ENCODE results near the gene ALPL.

The ALPL gene

DNA sequence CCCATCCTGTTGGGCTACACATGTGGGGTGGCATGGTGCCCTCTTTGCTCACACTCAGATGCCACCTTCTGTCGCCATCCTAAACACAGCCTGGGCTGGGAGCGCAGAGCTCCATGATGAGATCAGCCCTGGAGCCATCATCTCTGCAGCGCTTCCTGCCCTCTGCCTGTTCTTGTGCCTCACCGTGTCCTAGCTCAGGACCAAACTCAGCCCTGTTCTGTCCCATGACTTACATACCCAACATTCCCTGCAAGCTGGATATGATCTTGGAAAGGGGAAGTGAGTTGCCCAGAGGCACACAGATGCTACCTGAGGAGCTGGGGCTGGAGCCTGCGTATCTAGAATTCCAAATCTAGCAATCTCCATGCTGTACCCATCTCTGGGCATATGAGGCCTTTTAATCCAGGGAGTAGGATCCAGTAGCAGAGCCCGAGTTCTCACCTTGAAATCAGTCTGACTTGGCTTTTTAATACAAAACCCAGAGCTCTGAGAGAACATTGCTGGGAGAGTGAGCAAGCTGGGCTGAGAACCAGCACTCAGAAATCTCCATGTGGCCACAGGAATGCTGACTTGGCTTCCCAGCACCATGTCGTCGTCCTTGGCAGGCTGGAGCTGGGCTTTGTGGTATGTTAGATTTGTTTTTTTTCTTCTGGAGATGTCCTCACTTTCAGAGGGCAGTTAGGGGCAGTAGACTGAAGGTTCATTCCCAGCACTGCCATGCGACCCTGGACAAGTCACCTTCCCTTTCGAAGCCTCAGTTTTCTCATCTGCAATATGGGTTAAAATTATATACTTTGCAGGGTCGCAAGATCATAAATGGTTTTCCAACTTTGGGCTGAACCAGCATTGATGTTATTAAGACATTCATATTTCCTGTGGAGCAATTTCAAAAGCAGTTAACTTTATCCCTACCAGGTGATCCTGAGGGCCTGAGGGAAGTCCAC, 2.6 kb downstream of the ALPL start:
- TF ChIP-seq SIN3A (IDR thresholded peaks at IDR 0.05; ENCODE audit: borderline replicate concordance, insufficient read depth, low read length) (no peak), FOXP2 (optimal IDR thresholded peaks at IDR 0.05; ENCODE audit: borderline replicate concordance, extremely low read depth, extremely low read length, insufficient read depth) (no peak), POLR2AphosphoS5 (IDR thresholded peaks at IDR 0.05; ENCODE audit: low read depth, low read length) (no peak), TAF1 (IDR thresholded peaks at IDR 0.05; ENCODE audit: borderline replicate concordance, insufficient read depth, low read length) (no peak)
- TF ChIP-seq, protein P1, sequence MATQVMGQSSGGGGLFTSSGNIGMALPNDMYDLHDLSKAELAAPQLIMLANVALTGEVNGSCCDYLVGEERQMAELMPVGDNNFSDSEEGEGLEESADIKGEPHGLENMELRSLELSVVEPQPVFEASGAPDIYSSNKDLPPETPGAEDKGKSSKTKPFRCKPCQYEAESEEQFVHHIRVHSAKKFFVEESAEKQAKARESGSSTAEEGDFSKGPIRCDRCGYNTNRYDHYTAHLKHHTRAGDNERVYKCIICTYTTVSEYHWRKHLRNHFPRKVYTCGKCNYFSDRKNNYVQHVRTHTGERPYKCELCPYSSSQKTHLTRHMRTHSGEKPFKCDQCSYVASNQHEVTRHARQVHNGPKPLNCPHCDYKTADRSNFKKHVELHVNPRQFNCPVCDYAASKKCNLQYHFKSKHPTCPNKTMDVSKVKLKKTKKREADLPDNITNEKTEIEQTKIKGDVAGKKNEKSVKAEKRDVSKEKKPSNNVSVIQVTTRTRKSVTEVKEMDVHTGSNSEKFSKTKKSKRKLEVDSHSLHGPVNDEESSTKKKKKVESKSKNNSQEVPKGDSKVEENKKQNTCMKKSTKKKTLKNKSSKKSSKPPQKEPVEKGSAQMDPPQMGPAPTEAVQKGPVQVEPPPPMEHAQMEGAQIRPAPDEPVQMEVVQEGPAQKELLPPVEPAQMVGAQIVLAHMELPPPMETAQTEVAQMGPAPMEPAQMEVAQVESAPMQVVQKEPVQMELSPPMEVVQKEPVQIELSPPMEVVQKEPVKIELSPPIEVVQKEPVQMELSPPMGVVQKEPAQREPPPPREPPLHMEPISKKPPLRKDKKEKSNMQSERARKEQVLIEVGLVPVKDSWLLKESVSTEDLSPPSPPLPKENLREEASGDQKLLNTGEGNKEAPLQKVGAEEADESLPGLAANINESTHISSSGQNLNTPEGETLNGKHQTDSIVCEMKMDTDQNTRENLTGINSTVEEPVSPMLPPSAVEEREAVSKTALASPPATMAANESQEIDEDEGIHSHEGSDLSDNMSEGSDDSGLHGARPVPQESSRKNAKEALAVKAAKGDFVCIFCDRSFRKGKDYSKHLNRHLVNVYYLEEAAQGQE (IDR thresholded peaks at IDR 0.05; ENCODE audit: insufficient read depth in 1 of 2, low read depth in 2 of 2, low read length in 2 of 2), result no peak

GRCh38 chr1:21514245-21514644, 5.0 kb downstream of the ALPL start:
- TF ChIP-seq, protein P1 (IDR thresholded peaks at IDR 0.05; ENCODE audit: insufficient read depth in 1 of 2, low read depth in 2 of 2, low read length in 2 of 2), result no peak
- TF ChIP-seq POLR2AphosphoS5 (IDR thresholded peaks at IDR 0.05; ENCODE audit: low read depth, low read length), result no peak

DNA sequence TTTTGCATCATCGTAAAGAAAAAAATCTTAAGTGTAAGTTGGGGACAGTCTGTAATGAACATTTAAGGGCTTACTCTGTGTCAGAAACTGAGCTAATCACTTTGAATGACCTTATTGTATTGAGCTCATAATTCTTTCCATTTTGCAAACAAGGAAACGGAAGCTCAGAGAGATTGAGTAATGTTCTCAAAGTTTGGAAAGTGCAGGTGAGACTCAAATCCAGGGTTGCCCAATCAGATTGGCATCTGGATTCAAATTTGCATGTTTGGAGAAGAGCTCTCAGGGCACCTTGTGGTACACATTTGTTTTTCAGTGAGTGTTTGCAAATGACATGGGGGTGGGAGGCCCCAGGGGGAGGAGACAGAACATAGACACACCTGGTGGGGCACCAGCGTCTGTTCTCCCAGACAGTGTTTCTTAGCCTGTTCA, 8.0 kb downstream of the ALPL start:
- no peak for TF ChIP-seq TAF1 (IDR thresholded peaks at IDR 0.05; ENCODE audit: borderline replicate concordance, insufficient read depth, low read length)
- no peak for TF ChIP-seq SIN3A (IDR thresholded peaks at IDR 0.05; ENCODE audit: borderline replicate concordance, insufficient read depth, low read length)
- TF ChIP-seq, protein P1 (IDR thresholded peaks at IDR 0.05; ENCODE audit: insufficient read depth in 1 of 2, low read depth in 2 of 2, low read length in 2 of 2), result no peak
- TF ChIP-seq FOXP2 (optimal IDR thresholded peaks at IDR 0.05; ENCODE audit: borderline replicate concordance, extremely low read depth, extremely low read length, insufficient read depth), result no peak
- no peak for TF ChIP-seq POLR2AphosphoS5 (IDR thresholded peaks at IDR 0.05; ENCODE audit: low read depth, low read length)

DNA sequence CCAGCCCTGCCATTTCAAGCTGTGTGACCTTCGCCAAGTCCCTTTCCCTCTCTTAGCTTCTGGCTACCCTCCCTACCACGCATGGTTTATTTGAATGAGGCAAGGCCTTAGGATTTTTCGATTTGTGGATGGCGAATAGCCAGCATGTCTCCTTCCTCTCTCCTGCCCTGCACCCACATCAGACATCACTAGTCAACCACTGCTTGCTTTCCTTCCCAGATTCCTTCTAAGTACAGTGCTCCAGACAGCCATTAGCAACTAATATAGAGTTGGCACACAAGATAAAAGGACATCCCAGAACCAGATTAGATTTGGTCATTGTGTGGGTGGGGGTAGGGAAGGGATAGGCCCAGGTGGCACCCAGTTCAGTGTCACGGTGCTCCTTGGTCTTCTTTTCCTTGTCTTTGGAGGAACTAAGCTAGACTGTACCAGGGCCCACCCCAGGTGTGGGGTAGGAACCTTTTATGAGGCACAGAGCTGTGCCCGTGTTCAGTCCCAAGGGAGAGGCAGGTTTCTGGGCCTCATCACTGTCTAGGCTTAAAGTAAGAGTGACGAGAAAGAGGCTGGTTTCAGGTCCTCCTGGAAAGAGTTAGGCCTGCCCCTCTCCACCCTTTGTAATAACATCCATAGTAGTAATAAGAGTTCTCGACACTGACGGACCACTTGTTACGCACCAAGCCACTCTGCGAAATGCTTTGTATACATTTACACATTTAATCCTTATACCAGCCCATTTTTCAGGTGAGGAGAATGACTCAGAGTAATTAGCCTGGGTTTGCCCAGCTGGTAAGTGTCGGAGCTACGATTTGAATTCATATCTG, 8.6 kb downstream of the ALPL start:
- TF ChIP-seq, protein P1 (IDR thresholded peaks at IDR 0.05; ENCODE audit: insufficient read depth in 1 of 2, low read depth in 2 of 2, low read length in 2 of 2), result no peak
- TF ChIP-seq TAF1 (IDR thresholded peaks at IDR 0.05; ENCODE audit: borderline replicate concordance, insufficient read depth, low read length) (no peak), POLR2AphosphoS5 (IDR thresholded peaks at IDR 0.05; ENCODE audit: low read depth, low read length) (no peak), SIN3A (IDR thresholded peaks at IDR 0.05; ENCODE audit: borderline replicate concordance, insufficient read depth, low read length) (no peak), FOXP2 (optimal IDR thresholded peaks at IDR 0.05; ENCODE audit: borderline replicate concordance, extremely low read depth, extremely low read length, insufficient read depth) (no peak)
